Ishikawa (cell line): Measurements from ENCODE around the gene TECR.

Source experiments
- CEBPB ChIP-seq: IDR thresholded peaks from 2 replicates; pipeline ENCODE4 v1.6.1; 2012
- MAX ChIP-seq: IDR thresholded peaks from 2 replicates; pipeline ENCODE4 v1.6.1; 2012
- TAF1 ChIP-seq: IDR thresholded peaks from 2 replicates; pipeline ENCODE4 v1.6.1; 2012; ENCODE audit warnings: low read depth, mild to moderate bottlenecking
- TEAD4 ChIP-seq: IDR thresholded peaks from 2 replicates; pipeline ENCODE4 v1.6.1; 2012
- USF1 ChIP-seq: IDR thresholded peaks from 2 replicates; pipeline ENCODE4 v1.6.1; 2012
- YY1 ChIP-seq: IDR thresholded peaks from 2 replicates; pipeline ENCODE4 v1.6.1; 2012; ENCODE audit warnings: low read depth

GRCh38 chr19:14577885-14578427 lies 48.6 kb downstream of the TECR start:
- TF ChIP-seq YY1 (no peak), TAF1 (no peak), MAX (no peak), CEBPB (no peak), TEAD4 (no peak), USF1 (no peak)
